K562 (cell line): ENCODE data around the gene CBLIF. TPM values are rescaled to one million over a fixed set of nuclear protein-coding genes. Genes with fewer than 3 reads are reported as not detected.

ENCODE experiments used
- ELF2 ChIP-seq: fragments of 250-450 bp; sonication (Bioruptor Pico); IDR thresholded peaks from 2 replicates; pipeline ENCODE4 v1.5.0; 2021; ENCODE audit warnings: mild to moderate bottlenecking
- EP300 ChIP-seq: IDR thresholded peaks from 2 replicates; pipeline ENCODE4 v1.6.1; 2012; ENCODE audit warnings: low read length, improper control_type of control experiment
- ESRRA ChIP-seq: fragments of 450-650 bp; IDR thresholded peaks from 2 replicates; pipeline ENCODE4 v1.6.1; 2014; ENCODE audit warnings: low read depth, mild to moderate bottlenecking, moderate library complexity, borderline replicate concordance
- FOXA3 ChIP-seq, 2 experiments: fragments of 450-650 bp in 1 of 2; sonication (generic) in 1 of 2; formaldehyde crosslinking; IDR thresholded peaks in 1 of 2; conservative IDR thresholded peaks in 1 of 2; 2 replicates each; pipeline versions ENCODE4 v1.4.0 to v1.8.0; 2020 to 2022; ENCODE audit warnings: mild to moderate bottlenecking in 2 of 2, missing genetic modification reagents in 1 of 2
- GABPA ChIP-seq: fragments of 200-800 bp; sonication (Bioruptor generic); conservative IDR thresholded peaks from 2 replicates; pipeline ENCODE4 v1.6.1; 2016; ENCODE audit warnings: low read depth, missing genetic modification characterization, missing compliant biosample characterization
- LEF1 ChIP-seq: fragments of 450-650 bp; IDR thresholded peaks from 2 replicates; pipeline ENCODE4 v1.6.1; 2016; ENCODE audit warnings: mild to moderate bottlenecking
- PHB2 ChIP-seq: fragments of 450-650 bp; IDR thresholded peaks from 2 replicates; pipeline ENCODE4 v1.6.1; 2017; ENCODE audit warnings: low read depth
- RFX1 ChIP-seq: fragments of 450-650 bp; IDR thresholded peaks from 2 replicates; pipeline ENCODE4 v1.6.1; 2016; ENCODE audit warnings: mild to moderate bottlenecking, moderate library complexity
- SMAD1 ChIP-seq: fragments of 150-350 bp; IDR thresholded peaks from 2 replicates; pipeline ENCODE4 v1.6.1; 2014; ENCODE audit warnings: low read length, low read depth; ENCODE audit not compliant: partially characterized antibody
- TAF7 ChIP-seq: fragments of 450-650 bp; IDR thresholded peaks from 2 replicates; pipeline ENCODE4 v1.6.1; 2016; ENCODE audit warnings: missing genetic modification characterization, missing compliant biosample characterization
- TCF3 ChIP-seq: sonication (generic); formaldehyde crosslinking; IDR thresholded peaks from 2 replicates; pipeline ENCODE4 v1.4.0; 2020; ENCODE audit warnings: mild to moderate bottlenecking, missing genetic modification reagents
- TFAM ChIP-seq: fragments of 250-450 bp; sonication (Bioruptor Pico); conservative IDR thresholded peaks from 2 replicates; pipeline ENCODE4 v1.5.0; 2021; ENCODE audit warnings: mild to moderate bottlenecking, moderate library complexity
- ZNF384 ChIP-seq: IDR thresholded peaks from 2 replicates; pipeline ENCODE4 v1.6.1; 2012; ENCODE audit warnings: low read depth, low read length, improper control_type of control experiment
- ZNF408 ChIP-seq: fragments of 250-450 bp; sonication (Bioruptor Pico); IDR thresholded peaks from 2 replicates; pipeline ENCODE4 v1.4.0; 2020; ENCODE audit warnings: low read depth, mild to moderate bottlenecking, moderate library complexity
- polyA plus RNA-seq, 8 experiments: library from polyadenylated mRNA; depleted of rRNA in 4 of 8; stranded (reverse) in 5 of 8; unstranded in 3 of 8; fragments of >200 nt; fragmentation: Nextera tagmentation in 2 of 8; fragmentation: Illumina TruSeq in 1 of 8; extraction: Ambion mirVana in 2 of 8; extraction: Trizol in 1 of 8; gene quantifications; 2 replicates each; pipeline versions ENCODE4 v1.2.1 to v1.2.3, GENCODE V29; 2011 to 2014; ENCODE audit warnings: inconsistent platforms in 1 of 8, missing spikeins in 1 of 8
- total RNA-seq, 7 experiments: library from RNA; depleted of rRNA in 6 of 7; stranded (reverse); fragments of >200 nt in 6 of 7; fragmentation: Illumina TruSeq in 2 of 7; extraction: Trizol in 2 of 7; gene quantifications; 2 replicates each; pipeline versions ENCODE4 v1.2.1 to v1.2.3, GENCODE V29; 2011 to 2021; ENCODE audit warnings: low replicate concordance in 1 of 7
- TF ChIP-seq, protein P1 (sequence below): sonication (generic); formaldehyde crosslinking; IDR thresholded peaks from 2 replicates; pipeline ENCODE4 v1.8.0; 2022; ENCODE audit warnings: mild to moderate bottlenecking, missing genetic modification reagents, borderline replicate concordance
- TF ChIP-seq, protein P2 (sequence below): fragments of 250-450 bp; sonication (Bioruptor Pico); IDR thresholded peaks from 2 replicates; pipeline ENCODE4 v1.4.0; 2020; ENCODE audit warnings: mild to moderate bottlenecking
- TF ChIP-seq, protein P3 (sequence below): fragments of 250-450 bp; sonication (Bioruptor Pico); IDR thresholded peaks from 2 replicates; pipeline ENCODE4 v1.5.0; 2020; ENCODE audit warnings: mild to moderate bottlenecking
- TF ChIP-seq, protein P4 (sequence below), 2 experiments: fragments of 150-350 bp in 1 of 2; IDR thresholded peaks; 2 replicates each; pipeline ENCODE4 v1.6.1; 2012 to 2016; ENCODE audit warnings: low read depth in 2 of 2, low read length in 2 of 2, mild to moderate bottlenecking in 1 of 2, moderate library complexity in 1 of 2

CBLIF gene
- total and polyA plus RNA-seq, 9 of the 15 experiments (the other 6 are each of a cell fraction or from before 2014, with no cell fraction given): 0.07 to 0.83 (median 0.54) TPM

DNA sequence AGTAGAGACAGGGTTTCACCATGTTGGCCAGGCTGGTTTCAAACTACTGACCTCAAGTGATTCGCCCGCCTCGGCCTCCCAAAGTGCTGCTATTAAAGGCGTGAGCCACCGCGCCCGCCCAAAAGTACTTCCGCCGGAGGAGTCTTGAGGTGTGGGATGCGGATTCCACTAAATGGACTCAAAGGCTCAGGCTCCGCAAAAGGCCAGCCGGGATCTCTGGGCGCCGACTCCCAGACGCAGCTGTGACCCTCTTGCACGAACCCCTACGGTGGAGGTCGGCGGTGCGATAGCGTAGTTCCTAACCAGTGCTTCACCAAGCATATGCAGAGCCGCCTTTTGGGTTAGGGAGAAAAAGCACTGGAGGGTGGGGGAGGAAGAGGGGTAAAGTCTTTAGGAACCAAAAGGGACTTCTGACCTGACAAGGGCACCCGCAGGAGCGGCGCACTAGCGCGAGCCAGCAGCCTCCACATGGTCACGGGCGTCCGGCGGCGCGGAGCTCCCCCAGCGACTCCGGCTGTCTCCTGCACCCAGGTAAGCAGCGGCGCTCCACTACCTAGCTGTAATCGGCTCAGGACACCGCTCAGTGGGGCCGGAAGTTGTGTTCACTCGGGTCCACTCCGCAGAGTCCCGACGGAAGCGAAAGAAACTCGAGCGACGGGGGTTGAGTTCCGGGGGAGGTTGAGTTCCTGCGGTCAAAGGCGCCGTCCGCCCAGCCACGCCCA lies 34.9 kb downstream of the CBLIF start, which contains the start of gene MRPL16 (continued):
- TF ChIP-seq, protein P1, sequence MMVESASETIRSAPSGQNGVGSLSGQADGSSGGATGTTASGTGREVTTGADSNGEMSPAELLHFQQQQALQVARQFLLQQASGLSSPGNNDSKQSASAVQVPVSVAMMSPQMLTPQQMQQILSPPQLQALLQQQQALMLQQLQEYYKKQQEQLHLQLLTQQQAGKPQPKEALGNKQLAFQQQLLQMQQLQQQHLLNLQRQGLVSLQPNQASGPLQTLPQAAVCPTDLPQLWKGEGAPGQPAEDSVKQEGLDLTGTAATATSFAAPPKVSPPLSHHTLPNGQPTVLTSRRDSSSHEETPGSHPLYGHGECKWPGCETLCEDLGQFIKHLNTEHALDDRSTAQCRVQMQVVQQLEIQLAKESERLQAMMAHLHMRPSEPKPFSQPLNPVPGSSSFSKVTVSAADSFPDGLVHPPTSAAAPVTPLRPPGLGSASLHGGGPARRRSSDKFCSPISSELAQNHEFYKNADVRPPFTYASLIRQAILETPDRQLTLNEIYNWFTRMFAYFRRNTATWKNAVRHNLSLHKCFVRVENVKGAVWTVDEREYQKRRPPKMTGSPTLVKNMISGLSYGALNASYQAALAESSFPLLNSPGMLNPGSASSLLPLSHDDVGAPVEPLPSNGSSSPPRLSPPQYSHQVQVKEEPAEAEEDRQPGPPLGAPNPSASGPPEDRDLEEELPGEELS (CRISPR knock-in tag): 0 out of 2 replicates have a peak, but pooled peaks have one; percentile 58
- 0 out of 2 replicates have a peak, but pooled peaks have one; percentile 66 for TF ChIP-seq LEF1
- 0 out of 4 replicates have a peak, but pooled peaks of 1 of the 2 experiments have one; percentile 7 for TF ChIP-seq FOXA3 (CRISPR knock-in tag; conservative IDR thresholded peaks at IDR 0.05 in 1 of 2, IDR thresholded peaks at IDR 0.05 in 1 of 2)
- peak; percentile 43 for TF ChIP-seq EP300
- no peak for TF ChIP-seq PHB2
- TF ChIP-seq TFAM: no peak
- TF ChIP-seq, protein P2, sequence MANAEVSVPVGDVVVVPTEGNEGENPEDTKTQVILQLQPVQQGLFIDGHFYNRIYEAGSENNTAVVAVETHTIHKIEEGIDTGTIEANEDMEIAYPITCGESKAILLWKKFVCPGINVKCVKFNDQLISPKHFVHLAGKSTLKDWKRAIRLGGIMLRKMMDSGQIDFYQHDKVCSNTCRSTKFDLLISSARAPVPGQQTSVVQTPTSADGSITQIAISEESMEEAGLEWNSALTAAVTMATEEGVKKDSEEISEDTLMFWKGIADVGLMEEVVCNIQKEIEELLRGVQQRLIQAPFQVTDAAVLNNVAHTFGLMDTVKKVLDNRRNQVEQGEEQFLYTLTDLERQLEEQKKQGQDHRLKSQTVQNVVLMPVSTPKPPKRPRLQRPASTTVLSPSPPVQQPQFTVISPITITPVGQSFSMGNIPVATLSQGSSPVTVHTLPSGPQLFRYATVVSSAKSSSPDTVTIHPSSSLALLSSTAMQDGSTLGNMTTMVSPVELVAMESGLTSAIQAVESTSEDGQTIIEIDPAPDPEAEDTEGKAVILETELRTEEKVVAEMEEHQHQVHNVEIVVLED (CRISPR knock-in tag): peak; percentile 44; the same call in 1 of the 2 replicates
- TF ChIP-seq, protein P3, sequence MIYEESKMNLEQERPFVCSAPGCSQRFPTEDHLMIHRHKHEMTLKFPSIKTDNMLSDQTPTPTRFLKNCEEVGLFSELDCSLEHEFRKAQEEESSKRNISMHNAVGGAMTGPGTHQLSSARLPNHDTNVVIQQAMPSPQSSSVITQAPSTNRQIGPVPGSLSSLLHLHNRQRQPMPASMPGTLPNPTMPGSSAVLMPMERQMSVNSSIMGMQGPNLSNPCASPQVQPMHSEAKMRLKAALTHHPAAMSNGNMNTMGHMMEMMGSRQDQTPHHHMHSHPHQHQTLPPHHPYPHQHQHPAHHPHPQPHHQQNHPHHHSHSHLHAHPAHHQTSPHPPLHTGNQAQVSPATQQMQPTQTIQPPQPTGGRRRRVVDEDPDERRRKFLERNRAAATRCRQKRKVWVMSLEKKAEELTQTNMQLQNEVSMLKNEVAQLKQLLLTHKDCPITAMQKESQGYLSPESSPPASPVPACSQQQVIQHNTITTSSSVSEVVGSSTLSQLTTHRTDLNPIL: no peak
- TF ChIP-seq ZNF384: peak; percentile 16; the same call in 1 of the 2 replicates
- TF ChIP-seq RFX1: no peak
- no peak for TF ChIP-seq ZNF408
- peak; percentile 49; the same call in 1 of the 2 replicates for TF ChIP-seq ELF2
- TF ChIP-seq GABPA: peak; percentile 100
- peak; percentile 42; the same call in 1 of the 2 replicates for TF ChIP-seq TCF3 (CRISPR knock-in tag)
- TF ChIP-seq TAF7 (tag): peak; percentile 63; the same call in 1 of the 2 replicates
- peak; percentile 94 for TF ChIP-seq ESRRA
- TF ChIP-seq, protein P4, sequence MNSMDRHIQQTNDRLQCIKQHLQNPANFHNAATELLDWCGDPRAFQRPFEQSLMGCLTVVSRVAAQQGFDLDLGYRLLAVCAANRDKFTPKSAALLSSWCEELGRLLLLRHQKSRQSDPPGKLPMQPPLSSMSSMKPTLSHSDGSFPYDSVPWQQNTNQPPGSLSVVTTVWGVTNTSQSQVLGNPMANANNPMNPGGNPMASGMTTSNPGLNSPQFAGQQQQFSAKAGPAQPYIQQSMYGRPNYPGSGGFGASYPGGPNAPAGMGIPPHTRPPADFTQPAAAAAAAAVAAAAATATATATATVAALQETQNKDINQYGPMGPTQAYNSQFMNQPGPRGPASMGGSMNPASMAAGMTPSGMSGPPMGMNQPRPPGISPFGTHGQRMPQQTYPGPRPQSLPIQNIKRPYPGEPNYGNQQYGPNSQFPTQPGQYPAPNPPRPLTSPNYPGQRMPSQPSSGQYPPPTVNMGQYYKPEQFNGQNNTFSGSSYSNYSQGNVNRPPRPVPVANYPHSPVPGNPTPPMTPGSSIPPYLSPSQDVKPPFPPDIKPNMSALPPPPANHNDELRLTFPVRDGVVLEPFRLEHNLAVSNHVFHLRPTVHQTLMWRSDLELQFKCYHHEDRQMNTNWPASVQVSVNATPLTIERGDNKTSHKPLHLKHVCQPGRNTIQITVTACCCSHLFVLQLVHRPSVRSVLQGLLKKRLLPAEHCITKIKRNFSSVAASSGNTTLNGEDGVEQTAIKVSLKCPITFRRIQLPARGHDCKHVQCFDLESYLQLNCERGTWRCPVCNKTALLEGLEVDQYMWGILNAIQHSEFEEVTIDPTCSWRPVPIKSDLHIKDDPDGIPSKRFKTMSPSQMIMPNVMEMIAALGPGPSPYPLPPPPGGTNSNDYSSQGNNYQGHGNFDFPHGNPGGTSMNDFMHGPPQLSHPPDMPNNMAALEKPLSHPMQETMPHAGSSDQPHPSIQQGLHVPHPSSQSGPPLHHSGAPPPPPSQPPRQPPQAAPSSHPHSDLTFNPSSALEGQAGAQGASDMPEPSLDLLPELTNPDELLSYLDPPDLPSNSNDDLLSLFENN (IDR thresholded peaks at IDR 0.05; ENCODE audit: low read depth in 2 of 2, low read length in 2 of 2): peak in 1 of 2 experiments; percentile 20; a peak in 1 of 4 replicates
- peak; percentile 46 for TF ChIP-seq SMAD1
